Endothelial cell of umbilical vein (primary cell): Measurements from ENCODE around the gene SNRPA. TPM values are rescaled to one million over a fixed set of nuclear protein-coding genes. Genes with fewer than 3 reads are reported as not detected.

Experiments
- BruUV-seq: library from RNA; stranded (reverse); fragments of 400-500 nt; replicated peaks from 2 replicates; lab custom pipeline; 2021; lab: Mats Ljungman, UMichigan
- CTCF ChIA-PET: fragments of 300-600, 350-600 bp; sonication (Branson Sonifier 250); formaldehyde crosslinking; loops from one replicate; lab custom pipeline; 2021; ENCODE audit warnings: antibody characterized with exemption, inconsistent platforms; lab: Charles Lee
- POLR2A ChIA-PET: fragments of 300-600, 350-600 bp; sonication (Branson Sonifier 250); formaldehyde crosslinking; loops from one replicate; lab custom pipeline; 2021; ENCODE audit warnings: antibody characterized with exemption, inconsistent platforms; lab: Charles Lee
- DNase-seq: peaks from one replicate; pipeline ENCODE4 v3.0.0-alpha.2; 2011; ENCODE audit warnings: low read depth, low spot score
- FAIRE-seq: peaks from 2 replicates; lab custom pipeline; 2011; peaks lifted over from hg19 to GRCh38; lab: Jason Lieb, UNC
- H2AFZ ChIP-seq: 2 replicates; pipeline ENCODE4 v1.6.0; 2012; ENCODE audit warnings: low read depth, low read length, control low read depth, inconsistent platforms
- H3K27ac ChIP-seq: 2 replicates; pipeline ENCODE4 v1.5.1; 2011; ENCODE audit warnings: low read depth, mild to moderate bottlenecking, control low read depth, low read length, moderate library complexity; ENCODE audit not compliant: insufficient read depth
- H3K27me3 ChIP-seq, 2 experiments: 2 replicates each; pipeline versions ENCODE4 v1.6.0 to v1.6.1; 2011; ENCODE audit warnings: low read length in 2 of 2, mixed read lengths in 1 of 2; ENCODE audit not compliant: control insufficient read depth in 2 of 2, insufficient read depth in 2 of 2
- H3K36me3 ChIP-seq, 2 experiments: 2 replicates in 1 of 2; 3 replicates in 1 of 2; pipeline ENCODE4 v1.5.1; 2011; ENCODE audit warnings: low read length in 2 of 2, mild to moderate bottlenecking in 1 of 2, moderate library complexity in 1 of 2; ENCODE audit not compliant: control insufficient read depth in 2 of 2, insufficient read depth in 2 of 2; ENCODE audit errors: extremely low read depth in 1 of 2
- H3K4me1 ChIP-seq: 3 replicates; pipeline ENCODE4 v1.5.1; 2011; ENCODE audit warnings: mild to moderate bottlenecking, low read length; ENCODE audit not compliant: control insufficient read depth, insufficient read depth; ENCODE audit errors: extremely low read depth
- H3K4me2 ChIP-seq: 2 replicates; pipeline ENCODE4 v1.6.1; 2011; ENCODE audit warnings: low read length, control low read depth, mixed read lengths; ENCODE audit not compliant: insufficient read depth
- H3K4me3 ChIP-seq, 3 experiments: fragments of 200-600 bp in 1 of 3; sonication (generic), shearing (Covaris generic) in 1 of 3; replicated peaks in 1 of 3; 2 replicates each; pipeline ENCODE4 v1.5.1; 2011 to 2016; ENCODE audit warnings: control low read depth in 3 of 3, low read length in 3 of 3, mild to moderate bottlenecking in 2 of 3, inconsistent platforms in 1 of 3, low read depth in 1 of 3, moderate library complexity in 1 of 3; ENCODE audit not compliant: insufficient read depth in 1 of 3
- H3K79me2 ChIP-seq: 2 replicates; pipeline ENCODE4 v1.6.0; 2012; ENCODE audit warnings: low read length, inconsistent platforms; ENCODE audit not compliant: control insufficient read depth, insufficient read depth
- H3K9ac ChIP-seq: replicated peaks from 2 replicates; pipeline ENCODE3; 2011; ENCODE audit warnings: low read length, control low read depth; ENCODE audit not compliant: insufficient read depth; ENCODE audit errors: extremely low read depth
- H3K9me1 ChIP-seq: replicated peaks from 3 replicates; pipeline ENCODE4 v1.6.0; 2011; ENCODE audit warnings: mild to moderate bottlenecking, low read length; ENCODE audit not compliant: control insufficient read depth, insufficient read depth; ENCODE audit errors: extremely low read depth
- H3K9me3 ChIP-seq: replicated peaks from 2 replicates; pipeline ENCODE4 v1.5.1; 2012; ENCODE audit warnings: low read length, inconsistent platforms; ENCODE audit not compliant: control insufficient read depth, insufficient read depth
- H4K20me1 ChIP-seq: replicated peaks from 2 replicates; pipeline ENCODE3; 2011; ENCODE audit warnings: mild to moderate bottlenecking, low read length; ENCODE audit not compliant: control insufficient read depth, insufficient read depth; ENCODE audit errors: extremely low read depth
- CTCF ChIP-seq, 2 donors: IDR thresholded peaks; 1 replicate in 1 of 2; 2 replicates in 1 of 2; pipeline ENCODE4 v1.5.1; 2011; ENCODE audit warnings: low read length in 2 of 2, mild to moderate bottlenecking in 2 of 2, moderate library complexity in 2 of 2, control low read depth in 1 of 2, inconsistent platforms in 1 of 2, low read depth in 1 of 2; ENCODE audit not compliant: insufficient read depth in 1 of 2; ENCODE audit errors: extremely low read depth in 1 of 2
- EZH2 ChIP-seq: IDR thresholded peaks from 2 replicates; pipeline ENCODE4 v1.6.1; 2012; ENCODE audit warnings: borderline replicate concordance, low read depth, mild to moderate bottlenecking, moderate library complexity, low read length, inconsistent platforms; ENCODE audit not compliant: severe bottlenecking
- FOS ChIP-seq: IDR thresholded peaks from 2 replicates; pipeline ENCODE4 v1.6.1; 2011; ENCODE audit warnings: mild to moderate bottlenecking, low read length, moderate library complexity, borderline replicate concordance; ENCODE audit not compliant: insufficient read depth
- GATA2 ChIP-seq: IDR thresholded peaks from 2 replicates; pipeline ENCODE4 v1.7.0; 2011; ENCODE audit warnings: low read depth, mild to moderate bottlenecking, moderate library complexity, mixed read lengths, low read length; ENCODE audit not compliant: insufficient read length, insufficient read depth
- JUN ChIP-seq: IDR thresholded peaks from 2 replicates; pipeline ENCODE4 v1.6.1; 2011; ENCODE audit warnings: borderline replicate concordance, low read depth; ENCODE audit not compliant: insufficient read length, insufficient read depth
- MAX ChIP-seq: IDR thresholded peaks from 2 replicates; pipeline ENCODE4 v1.6.1; 2011; ENCODE audit not compliant: insufficient read depth, insufficient read length
- MYC ChIP-seq: IDR thresholded peaks from one replicate; pipeline ENCODE4 v1.6.1; 2011; ENCODE audit warnings: mild to moderate bottlenecking, low read depth, low read length
- POLR2A ChIP-seq: IDR thresholded peaks from 2 replicates; pipeline ENCODE4 v1.6.1; 2012; ENCODE audit warnings: low read depth, mild to moderate bottlenecking, control low read depth, low read length
- POLR2AphosphoS5 ChIP-seq: IDR thresholded peaks from 2 replicates; pipeline ENCODE4 v1.6.1; 2012; ENCODE audit warnings: low read depth, mild to moderate bottlenecking, control low read depth, low read length, moderate library complexity; ENCODE audit not compliant: insufficient read depth
- dilution Hi-C: fragments of 300-500 bp; cut with MboI; formaldehyde crosslinking; loops from one replicate; pipeline ENCODE4 v1.15.0; 2019; ENCODE audit warnings: low sequenced_read_pairs; ENCODE audit not compliant: extremely low pct_ligation_motif_present
- intact Hi-C: fragments of 100-400 bp; cut with micrococcal nuclease; formaldehyde crosslinking; loops from one replicate; pipeline ENCODE4 v1.10.0; 2022
- polyA plus RNA-seq, 4 experiments: library from polyadenylated mRNA; depleted of rRNA in 3 of 4; stranded (reverse) in 3 of 4; unstranded in 1 of 4; fragments of >200 nt; gene quantifications; 2 replicates each; pipeline versions ENCODE4 v1.2.1 to v1.2.3, GENCODE V29; 2011 to 2012; ENCODE audit warnings: missing spikeins in 1 of 4
- total RNA-seq: library from RNA; stranded (reverse); gene quantifications from 2 replicates; pipeline ENCODE4 v1.2.3, GENCODE V29; 2021

SNRPA gene
- total and polyA plus RNA-seq, 2 donors (not counting 3 experiments of a cell fraction or from before 2014, with no cell fraction given), result 84.6 to 131 TPM

- H3K27me3 ChIP-seq, result no peaks in the 10 kb centered on the region
- BruUV-seq, result no TSS peak
- dilution Hi-C loops (no loop called here), intact Hi-C loops (no loop called here)
- no peaks in the 10 kb centered on the region for H3K9me3 ChIP-seq
- H4K20me1 ChIP-seq, result no peaks in the 10 kb centered on the region
- no peak overlapping the region for H3K4me3 ChIP-seq
- H3K36me3 ChIP-seq, result peaks cover 9 to 26% of the 10 kb centered on the region in 2 experiments
- H2AFZ ChIP-seq, result no peak overlapping the region
- ChIA-PET POLR2A (no interaction called here), CTCF (no interaction called here)
- no peak for DNase-seq
- no peak for FAIRE-seq
- no peaks in the 10 kb centered on the region for H3K4me1 ChIP-seq
- H3K27ac ChIP-seq, result no peak overlapping the region
- no peaks in the 10 kb centered on the region for H3K9me1 ChIP-seq
- no peaks in the 10 kb centered on the region for H3K79me2 ChIP-seq
- no peak overlapping the region for H3K9ac ChIP-seq
- TF ChIP-seq CTCF (IDR thresholded peaks at IDR 0.05; ENCODE audit: extremely low read depth in 1 of 2, insufficient read depth in 1 of 2, low read depth in 1 of 2, low read length in 2 of 2) (no peak), FOS (no peak), MYC (no peak), POLR2AphosphoS5 (no peak), EZH2 (no peak), GATA2 (no peak), POLR2A (no peak), JUN (no peak), MAX (no peak)
- H3K4me2 ChIP-seq, result no peak overlapping the region
Measured at GRCh38 chr19:40739030-40739839, 11.8 kb upstream of the SNRPA start.
